ENCODE results near the gene CLRN2.

DNA sequence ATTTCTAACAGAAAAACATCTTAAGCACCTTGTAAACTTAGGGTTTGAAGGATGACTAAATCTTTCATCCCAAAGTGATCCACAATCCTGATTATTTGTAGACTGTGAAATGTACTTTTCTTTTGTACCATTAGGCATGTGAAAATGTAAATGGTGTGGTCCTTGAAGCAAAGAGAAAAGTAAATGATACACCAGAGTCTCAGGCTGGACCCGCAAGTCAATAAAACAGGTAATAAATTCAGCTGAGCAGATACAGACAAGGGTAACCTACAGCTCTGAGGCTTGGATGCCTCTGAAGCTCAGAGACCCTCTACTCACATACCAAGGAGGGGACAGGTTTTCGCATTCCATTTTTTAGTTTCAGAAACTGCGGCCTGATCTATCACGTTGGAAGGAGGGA lies 59.2 kb downstream of the CLRN2 start:
- TF ChIP-seq, protein P1, sequence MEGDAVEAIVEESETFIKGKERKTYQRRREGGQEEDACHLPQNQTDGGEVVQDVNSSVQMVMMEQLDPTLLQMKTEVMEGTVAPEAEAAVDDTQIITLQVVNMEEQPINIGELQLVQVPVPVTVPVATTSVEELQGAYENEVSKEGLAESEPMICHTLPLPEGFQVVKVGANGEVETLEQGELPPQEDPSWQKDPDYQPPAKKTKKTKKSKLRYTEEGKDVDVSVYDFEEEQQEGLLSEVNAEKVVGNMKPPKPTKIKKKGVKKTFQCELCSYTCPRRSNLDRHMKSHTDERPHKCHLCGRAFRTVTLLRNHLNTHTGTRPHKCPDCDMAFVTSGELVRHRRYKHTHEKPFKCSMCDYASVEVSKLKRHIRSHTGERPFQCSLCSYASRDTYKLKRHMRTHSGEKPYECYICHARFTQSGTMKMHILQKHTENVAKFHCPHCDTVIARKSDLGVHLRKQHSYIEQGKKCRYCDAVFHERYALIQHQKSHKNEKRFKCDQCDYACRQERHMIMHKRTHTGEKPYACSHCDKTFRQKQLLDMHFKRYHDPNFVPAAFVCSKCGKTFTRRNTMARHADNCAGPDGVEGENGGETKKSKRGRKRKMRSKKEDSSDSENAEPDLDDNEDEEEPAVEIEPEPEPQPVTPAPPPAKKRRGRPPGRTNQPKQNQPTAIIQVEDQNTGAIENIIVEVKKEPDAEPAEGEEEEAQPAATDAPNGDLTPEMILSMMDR (IDR thresholded peaks at IDR 0.05), result no peak
- TF ChIP-seq POLR2A (IDR thresholded peaks at IDR 0.05), result no peak
